ENCODE results near the gene EXPH5.

DNA sequence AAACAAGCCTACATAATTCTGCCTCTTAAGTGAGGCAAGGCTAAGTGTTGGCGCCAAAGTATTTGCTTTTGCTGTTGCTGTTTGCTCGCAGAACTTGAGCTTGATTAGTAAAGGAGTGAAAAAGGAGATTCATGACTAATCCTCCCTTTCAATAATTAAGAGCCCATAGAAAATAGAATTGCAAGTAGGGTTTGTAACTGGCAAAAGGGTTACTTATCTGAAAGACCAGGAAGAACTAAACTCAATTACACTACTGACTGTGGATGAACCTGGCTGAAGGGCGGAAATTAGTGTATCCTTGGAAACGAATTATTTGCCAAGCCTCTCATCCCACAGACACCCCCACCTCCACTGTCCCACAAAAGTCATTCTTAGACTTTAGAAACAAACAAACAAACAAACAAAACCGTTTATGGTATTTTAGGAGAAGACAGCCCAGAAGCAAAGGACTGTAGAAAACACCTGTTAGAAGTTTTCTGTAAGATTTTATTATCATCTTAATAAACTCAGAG, 411 bp upstream of the EXPH5 start:
- TF ChIP-seq, protein P1, sequence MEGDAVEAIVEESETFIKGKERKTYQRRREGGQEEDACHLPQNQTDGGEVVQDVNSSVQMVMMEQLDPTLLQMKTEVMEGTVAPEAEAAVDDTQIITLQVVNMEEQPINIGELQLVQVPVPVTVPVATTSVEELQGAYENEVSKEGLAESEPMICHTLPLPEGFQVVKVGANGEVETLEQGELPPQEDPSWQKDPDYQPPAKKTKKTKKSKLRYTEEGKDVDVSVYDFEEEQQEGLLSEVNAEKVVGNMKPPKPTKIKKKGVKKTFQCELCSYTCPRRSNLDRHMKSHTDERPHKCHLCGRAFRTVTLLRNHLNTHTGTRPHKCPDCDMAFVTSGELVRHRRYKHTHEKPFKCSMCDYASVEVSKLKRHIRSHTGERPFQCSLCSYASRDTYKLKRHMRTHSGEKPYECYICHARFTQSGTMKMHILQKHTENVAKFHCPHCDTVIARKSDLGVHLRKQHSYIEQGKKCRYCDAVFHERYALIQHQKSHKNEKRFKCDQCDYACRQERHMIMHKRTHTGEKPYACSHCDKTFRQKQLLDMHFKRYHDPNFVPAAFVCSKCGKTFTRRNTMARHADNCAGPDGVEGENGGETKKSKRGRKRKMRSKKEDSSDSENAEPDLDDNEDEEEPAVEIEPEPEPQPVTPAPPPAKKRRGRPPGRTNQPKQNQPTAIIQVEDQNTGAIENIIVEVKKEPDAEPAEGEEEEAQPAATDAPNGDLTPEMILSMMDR (IDR thresholded peaks at IDR 0.05): no peak
- TF ChIP-seq POLR2A (IDR thresholded peaks at IDR 0.05): no peak
